NB4 (cell line): ENCODE measurements around the gene ZIC4.

Experiments
- CTCF ChIP-seq: IDR thresholded peaks from one replicate; pipeline ENCODE4 v1.5.1; 2012; ENCODE audit warnings: low read depth, low read length
- POLR2A ChIP-seq: IDR thresholded peaks from 2 replicates; pipeline ENCODE4 v1.6.1; 2011; ENCODE audit warnings: mild to moderate bottlenecking; ENCODE audit not compliant: insufficient read length; ENCODE audit errors: extremely low read depth

- TF ChIP-seq POLR2A (no peak), CTCF (no peak)
Measured at GRCh38 chr3:147414390-147415138, 8.2 kb upstream of the ZIC4 start.
